22Rv1 (cell line): Measurements from ENCODE around the gene ZNF410.

Experiments
- ZFX ChIP-seq: fragments of 450-650 bp; IDR thresholded peaks from 2 replicates; pipeline ENCODE4 v1.6.1; 2017; ENCODE audit warnings: antibody characterized with exemption, borderline replicate concordance
- TF ChIP-seq, protein P1 (sequence below): fragments of 450-650 bp; IDR thresholded peaks from 2 replicates; pipeline ENCODE4 v1.5.1; 2017; ENCODE audit warnings: mild to moderate bottlenecking

GRCh38 chr14:73976125-73976524 is 89.5 kb downstream of the ZNF410 start:
- TF ChIP-seq, protein P1, sequence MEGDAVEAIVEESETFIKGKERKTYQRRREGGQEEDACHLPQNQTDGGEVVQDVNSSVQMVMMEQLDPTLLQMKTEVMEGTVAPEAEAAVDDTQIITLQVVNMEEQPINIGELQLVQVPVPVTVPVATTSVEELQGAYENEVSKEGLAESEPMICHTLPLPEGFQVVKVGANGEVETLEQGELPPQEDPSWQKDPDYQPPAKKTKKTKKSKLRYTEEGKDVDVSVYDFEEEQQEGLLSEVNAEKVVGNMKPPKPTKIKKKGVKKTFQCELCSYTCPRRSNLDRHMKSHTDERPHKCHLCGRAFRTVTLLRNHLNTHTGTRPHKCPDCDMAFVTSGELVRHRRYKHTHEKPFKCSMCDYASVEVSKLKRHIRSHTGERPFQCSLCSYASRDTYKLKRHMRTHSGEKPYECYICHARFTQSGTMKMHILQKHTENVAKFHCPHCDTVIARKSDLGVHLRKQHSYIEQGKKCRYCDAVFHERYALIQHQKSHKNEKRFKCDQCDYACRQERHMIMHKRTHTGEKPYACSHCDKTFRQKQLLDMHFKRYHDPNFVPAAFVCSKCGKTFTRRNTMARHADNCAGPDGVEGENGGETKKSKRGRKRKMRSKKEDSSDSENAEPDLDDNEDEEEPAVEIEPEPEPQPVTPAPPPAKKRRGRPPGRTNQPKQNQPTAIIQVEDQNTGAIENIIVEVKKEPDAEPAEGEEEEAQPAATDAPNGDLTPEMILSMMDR = no peak
- no peak for TF ChIP-seq ZFX
